WTC11 (cell line): Measurements from ENCODE around the gene ITGA2B. TPM values are rescaled to one million over a fixed set of nuclear protein-coding genes. Genes with fewer than 3 reads are reported as not detected.

Experiments used
- ATAC-seq: fragments of 200-7000 bp; cut with Tn5 transposase; 2 replicates; pipeline ENCODE4 v1.10.0; 2021; ENCODE audit warnings: mild to moderate bottlenecking, moderate library complexity
- CTCF ChIA-PET: fragments of 300-600 bp; sonication (Branson Sonifier 250); formaldehyde crosslinking; loops from one replicate; lab custom pipeline; 2021; ENCODE audit warnings: antibody characterized with exemption; lab: Charles Lee
- POLR2A ChIA-PET: fragments of 350-600 bp; sonication (Branson Sonifier 250); formaldehyde crosslinking; loops from one replicate; lab custom pipeline; 2021; ENCODE audit warnings: antibody characterized with exemption; lab: Charles Lee
- DNase-seq: peaks from one replicate; pipeline ENCODE4 v3.0.0; 2021; ENCODE audit warnings: low spot score
- H3K27ac Mint-ChIP-seq: 2 replicates; pipeline ENCODE4 v1.8.0; 2021; ENCODE audit warnings: mixed read lengths
- H3K27me3 Mint-ChIP-seq: 2 replicates; pipeline ENCODE4 v1.8.0; 2021; ENCODE audit warnings: low read depth, mild to moderate bottlenecking, moderate library complexity, mixed read lengths
- H3K36me3 Mint-ChIP-seq: 2 replicates; pipeline ENCODE4 v1.8.0; 2021; ENCODE audit warnings: mixed read lengths
- H3K4me1 Mint-ChIP-seq: 2 replicates; pipeline ENCODE4 v1.8.0; 2022; ENCODE audit warnings: mixed read lengths
- H3K4me3 Mint-ChIP-seq: 2 replicates; pipeline ENCODE4 v1.8.0; 2021; ENCODE audit warnings: mild to moderate bottlenecking, moderate library complexity, mixed read lengths
- H3K9me3 Mint-ChIP-seq: 2 replicates; pipeline ENCODE4 v1.8.0; 2021; ENCODE audit warnings: mixed read lengths
- ATF6 ChIP-seq: sonication (generic); formaldehyde crosslinking; IDR thresholded peaks from 2 replicates; pipeline ENCODE4 v1.8.1; 2023; ENCODE audit warnings: mild to moderate bottlenecking, missing genetic modification reagents
- EMX1 ChIP-seq: fragments of 250-450 bp; sonication (Bioruptor Pico); IDR thresholded peaks from 2 replicates; pipeline ENCODE4 v1.8.0; 2021; ENCODE audit warnings: mild to moderate bottlenecking
- HMGA2 ChIP-seq: fragments of 250-450 bp; sonication (Bioruptor Pico); IDR thresholded peaks from 2 replicates; pipeline ENCODE4 v1.4.0; 2021; ENCODE audit warnings: mild to moderate bottlenecking, moderate library complexity
- IRF1 ChIP-seq: sonication (generic); formaldehyde crosslinking; IDR thresholded peaks from 2 replicates; pipeline ENCODE4 v1.8.0; 2023; ENCODE audit warnings: missing genetic modification reagents
- MYBL2 ChIP-seq: sonication (generic); formaldehyde crosslinking; IDR thresholded peaks from 2 replicates; pipeline ENCODE4 v1.8.1; 2023; ENCODE audit warnings: mild to moderate bottlenecking, moderate library complexity, missing genetic modification reagents
- NFATC4 ChIP-seq: fragments of 250-450 bp; sonication (Bioruptor Pico); IDR thresholded peaks from 2 replicates; pipeline ENCODE4 v1.9.0; 2021; ENCODE audit warnings: mild to moderate bottlenecking
- NFYB ChIP-seq: sonication (generic); formaldehyde crosslinking; conservative IDR thresholded peaks from 2 replicates; pipeline ENCODE4 v1.8.0; 2022; ENCODE audit warnings: low read depth, missing genetic modification reagents
- NR2C2 ChIP-seq: sonication (generic); formaldehyde crosslinking; IDR thresholded peaks from 2 replicates; pipeline ENCODE4 v1.8.0; 2022; ENCODE audit warnings: mild to moderate bottlenecking, missing genetic modification reagents
- PRRX2 ChIP-seq: fragments of 250-450 bp; sonication (Bioruptor Pico); IDR thresholded peaks from 2 replicates; pipeline ENCODE4 v1.8.0; 2021; ENCODE audit warnings: mild to moderate bottlenecking
- RELA ChIP-seq: sonication (generic); formaldehyde crosslinking; IDR thresholded peaks from 2 replicates; pipeline ENCODE4 v1.8.1; 2022; ENCODE audit warnings: missing genetic modification reagents, mild to moderate bottlenecking, borderline replicate concordance
- SMAD3 ChIP-seq: sonication (generic); formaldehyde crosslinking; IDR thresholded peaks from 2 replicates; pipeline ENCODE4 v1.8.0; 2022; ENCODE audit warnings: missing genetic modification reagents, mild to moderate bottlenecking, borderline replicate concordance
- SP1 ChIP-seq: sonication (generic); formaldehyde crosslinking; conservative IDR thresholded peaks from 2 replicates; pipeline ENCODE4 v1.8.1; 2022; ENCODE audit warnings: missing genetic modification reagents
- TEAD1 ChIP-seq: sonication (generic); formaldehyde crosslinking; IDR thresholded peaks from 2 replicates; pipeline ENCODE4 v1.8.0; 2022; ENCODE audit warnings: mild to moderate bottlenecking, missing genetic modification reagents
- ZNF281 ChIP-seq: sonication (generic); formaldehyde crosslinking; IDR thresholded peaks from 2 replicates; pipeline ENCODE4 v1.8.0; 2023; ENCODE audit warnings: mild to moderate bottlenecking, missing genetic modification reagents
- ZNF671 ChIP-seq: fragments of 250-450 bp; sonication (Bioruptor Pico); IDR thresholded peaks from 2 replicates; pipeline ENCODE4 v1.8.0; 2021; ENCODE audit warnings: mild to moderate bottlenecking
- ZSCAN18 ChIP-seq: fragments of 250-450 bp; sonication (Bioruptor Pico); IDR thresholded peaks from 2 replicates; pipeline ENCODE4 v2.1.2; 2022; ENCODE audit warnings: mild to moderate bottlenecking, moderate library complexity
- total RNA-seq: library from RNA; stranded (reverse); gene quantifications from 3 replicates; pipeline ENCODE4 v1.2.3, GENCODE V29; 2021
- TF ChIP-seq, protein P1 (sequence below): sonication (generic); formaldehyde crosslinking; IDR thresholded peaks from 2 replicates; pipeline ENCODE4 v1.8.1; 2023; ENCODE audit warnings: mild to moderate bottlenecking, missing genetic modification reagents
- TF ChIP-seq, protein P2 (sequence below): fragments of 250-450 bp; sonication (Bioruptor Pico); IDR thresholded peaks from 2 replicates; pipeline ENCODE4 v1.9.0; 2021; ENCODE audit warnings: mild to moderate bottlenecking
- TF ChIP-seq, protein P3 (sequence below): sonication (generic); formaldehyde crosslinking; IDR thresholded peaks from 2 replicates; pipeline ENCODE4 v1.8.1; 2023; ENCODE audit warnings: mild to moderate bottlenecking, missing genetic modification reagents, moderate library complexity
- TF ChIP-seq, protein P4 (sequence below): fragments of 250-450 bp; sonication (Bioruptor Pico); IDR thresholded peaks from 2 replicates; pipeline ENCODE4 v1.9.0; 2021; ENCODE audit warnings: mild to moderate bottlenecking

ITGA2B gene
- total RNA-seq, 1 experiment from 2014 or later, result 21.5 TPM

DNA sequence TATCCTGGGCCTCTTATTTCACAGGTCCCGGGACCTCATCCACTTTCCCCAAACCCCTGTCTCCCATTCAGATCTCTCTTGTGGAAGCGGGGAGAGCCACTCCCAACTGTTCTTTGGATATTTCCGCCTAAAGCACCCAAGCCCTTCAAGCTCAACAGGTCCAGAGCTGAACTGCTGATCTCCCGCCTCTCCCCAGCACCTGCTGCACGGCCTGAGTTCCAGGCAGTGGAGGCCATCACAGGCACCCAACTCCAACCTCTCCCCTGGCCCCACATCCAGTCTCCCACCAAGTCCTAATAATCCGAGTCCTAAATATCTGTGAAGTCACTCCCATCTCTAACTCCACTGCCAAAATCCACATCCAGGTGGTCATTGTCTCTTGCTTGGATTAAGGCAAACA, 6.5 kb downstream of the ITGA2B start:
- Mint-ChIP-seq H3K27ac (no peak overlapping the region), H3K36me3 (no peaks in the 10 kb centered on the region), H3K27me3 (peaks cover 57% of the 10 kb centered on the region), H3K4me3 (no peak overlapping the region), H3K9me3 (no peaks in the 10 kb centered on the region), H3K4me1 (peaks cover 14% of the 10 kb centered on the region)
- DNase-seq (no peak), ATAC-seq (no peak)
- TF ChIP-seq ZNF671 (CRISPR knock-in tag) (no peak), NFYB (no peak), ATF6 (CRISPR knock-in tag) (no peak), SP1 (CRISPR knock-in tag) (no peak), MYBL2 (CRISPR knock-in tag) (no peak), ZSCAN18 (CRISPR knock-in tag) (no peak), SMAD3 (CRISPR knock-in tag) (no peak), NFATC4 (CRISPR knock-in tag) (no peak), IRF1 (CRISPR knock-in tag) (no peak), RELA (no peak), TEAD1 (no peak)
- TF ChIP-seq, protein P1, sequence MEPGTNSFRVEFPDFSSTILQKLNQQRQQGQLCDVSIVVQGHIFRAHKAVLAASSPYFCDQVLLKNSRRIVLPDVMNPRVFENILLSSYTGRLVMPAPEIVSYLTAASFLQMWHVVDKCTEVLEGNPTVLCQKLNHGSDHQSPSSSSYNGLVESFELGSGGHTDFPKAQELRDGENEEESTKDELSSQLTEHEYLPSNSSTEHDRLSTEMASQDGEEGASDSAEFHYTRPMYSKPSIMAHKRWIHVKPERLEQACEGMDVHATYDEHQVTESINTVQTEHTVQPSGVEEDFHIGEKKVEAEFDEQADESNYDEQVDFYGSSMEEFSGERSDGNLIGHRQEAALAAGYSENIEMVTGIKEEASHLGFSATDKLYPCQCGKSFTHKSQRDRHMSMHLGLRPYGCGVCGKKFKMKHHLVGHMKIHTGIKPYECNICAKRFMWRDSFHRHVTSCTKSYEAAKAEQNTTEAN (CRISPR knock-in tag), result no peak
- TF ChIP-seq, protein P2, sequence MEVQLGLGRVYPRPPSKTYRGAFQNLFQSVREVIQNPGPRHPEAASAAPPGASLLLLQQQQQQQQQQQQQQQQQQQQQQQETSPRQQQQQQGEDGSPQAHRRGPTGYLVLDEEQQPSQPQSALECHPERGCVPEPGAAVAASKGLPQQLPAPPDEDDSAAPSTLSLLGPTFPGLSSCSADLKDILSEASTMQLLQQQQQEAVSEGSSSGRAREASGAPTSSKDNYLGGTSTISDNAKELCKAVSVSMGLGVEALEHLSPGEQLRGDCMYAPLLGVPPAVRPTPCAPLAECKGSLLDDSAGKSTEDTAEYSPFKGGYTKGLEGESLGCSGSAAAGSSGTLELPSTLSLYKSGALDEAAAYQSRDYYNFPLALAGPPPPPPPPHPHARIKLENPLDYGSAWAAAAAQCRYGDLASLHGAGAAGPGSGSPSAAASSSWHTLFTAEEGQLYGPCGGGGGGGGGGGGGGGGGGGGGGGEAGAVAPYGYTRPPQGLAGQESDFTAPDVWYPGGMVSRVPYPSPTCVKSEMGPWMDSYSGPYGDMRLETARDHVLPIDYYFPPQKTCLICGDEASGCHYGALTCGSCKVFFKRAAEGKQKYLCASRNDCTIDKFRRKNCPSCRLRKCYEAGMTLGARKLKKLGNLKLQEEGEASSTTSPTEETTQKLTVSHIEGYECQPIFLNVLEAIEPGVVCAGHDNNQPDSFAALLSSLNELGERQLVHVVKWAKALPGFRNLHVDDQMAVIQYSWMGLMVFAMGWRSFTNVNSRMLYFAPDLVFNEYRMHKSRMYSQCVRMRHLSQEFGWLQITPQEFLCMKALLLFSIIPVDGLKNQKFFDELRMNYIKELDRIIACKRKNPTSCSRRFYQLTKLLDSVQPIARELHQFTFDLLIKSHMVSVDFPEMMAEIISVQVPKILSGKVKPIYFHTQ (CRISPR knock-in tag), result no peak
- TF ChIP-seq, protein P3, sequence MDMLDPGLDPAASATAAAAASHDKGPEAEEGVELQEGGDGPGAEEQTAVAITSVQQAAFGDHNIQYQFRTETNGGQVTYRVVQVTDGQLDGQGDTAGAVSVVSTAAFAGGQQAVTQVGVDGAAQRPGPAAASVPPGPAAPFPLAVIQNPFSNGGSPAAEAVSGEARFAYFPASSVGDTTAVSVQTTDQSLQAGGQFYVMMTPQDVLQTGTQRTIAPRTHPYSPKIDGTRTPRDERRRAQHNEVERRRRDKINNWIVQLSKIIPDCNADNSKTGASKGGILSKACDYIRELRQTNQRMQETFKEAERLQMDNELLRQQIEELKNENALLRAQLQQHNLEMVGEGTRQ (CRISPR knock-in tag), result no peak
- CTCF ChIA-PET, result interaction anchor here (1.4 to 1.5 kb wide), 2 partner anchors 20 to 140 kb away, joined by 4 to 6 read pairs; partner anchors contain the start of gene FAM171A2
- POLR2A ChIA-PET, result no interaction called here

DNA sequence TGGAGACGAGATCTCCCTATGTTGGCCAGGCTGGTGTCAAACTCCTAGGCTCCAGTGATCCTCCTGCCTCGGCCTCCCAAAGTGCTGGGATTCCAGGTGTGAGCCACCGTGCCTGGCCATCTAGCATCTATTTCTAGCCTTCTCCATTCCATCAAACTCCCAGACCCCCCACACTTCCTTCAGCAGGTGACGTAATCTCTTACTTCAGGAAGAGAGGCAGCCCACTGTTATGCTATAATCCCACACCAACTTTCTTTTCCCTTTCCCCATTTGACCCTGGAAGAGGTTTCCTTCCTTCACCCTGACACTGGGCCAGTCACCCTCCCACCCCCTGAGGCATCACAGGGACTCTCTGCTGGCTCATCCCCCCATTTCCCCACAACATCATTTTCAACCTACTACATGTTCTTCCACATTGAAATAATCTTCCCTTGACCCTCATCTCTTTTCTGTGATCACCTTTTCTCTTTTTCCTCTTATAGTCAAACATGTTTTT, 7.6 kb downstream of the ITGA2B start:
- DNase-seq (no peak), ATAC-seq (no peak)
- Mint-ChIP-seq H3K4me3 (no peak overlapping the region), H3K27ac (no peak overlapping the region), H3K9me3 (no peaks in the 10 kb centered on the region), H3K36me3 (no peaks in the 10 kb centered on the region), H3K4me1 (peaks cover 14% of the 10 kb centered on the region), H3K27me3 (peaks cover 48% of the 10 kb centered on the region)
- no peak for TF ChIP-seq NR2C2 (CRISPR knock-in tag)
- TF ChIP-seq ZSCAN18 (CRISPR knock-in tag), result no peak
- no peak for TF ChIP-seq EMX1 (CRISPR knock-in tag)
- TF ChIP-seq ZNF281 (CRISPR knock-in tag), result no peak
- no peak for TF ChIP-seq PRRX2 (CRISPR knock-in tag)
- TF ChIP-seq, protein P4, sequence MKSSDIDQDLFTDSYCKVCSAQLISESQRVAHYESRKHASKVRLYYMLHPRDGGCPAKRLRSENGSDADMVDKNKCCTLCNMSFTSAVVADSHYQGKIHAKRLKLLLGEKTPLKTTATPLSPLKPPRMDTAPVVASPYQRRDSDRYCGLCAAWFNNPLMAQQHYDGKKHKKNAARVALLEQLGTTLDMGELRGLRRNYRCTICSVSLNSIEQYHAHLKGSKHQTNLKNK (CRISPR knock-in tag), result no peak
- no peak for TF ChIP-seq HMGA2 (CRISPR knock-in tag)
- ChIA-PET POLR2A (no interaction called here), CTCF (interaction anchor here (0.6 to 1.5 kb wide), 4 partner anchors 19 to 586 kb away, joined by 3 to 6 read pairs (median 5); partner anchors contain the start of genes C1QL1 and FAM171A2)
